HepG2 (cell line): ENCODE data around the gene ZNF626. TPM values are rescaled to one million over a fixed set of nuclear protein-coding genes. Genes with fewer than 3 reads are reported as not detected.

Experiments
- ADNP ChIP-seq: sonication (generic); formaldehyde crosslinking; IDR thresholded peaks from 2 replicates; pipeline ENCODE4 v1.4.0; 2020; ENCODE audit warnings: missing genetic modification reagents
- ARNT ChIP-seq: fragments of 450-650 bp; IDR thresholded peaks from 2 replicates; pipeline ENCODE4 v1.6.1; 2017
- CC2D1A ChIP-seq: sonication (generic); formaldehyde crosslinking; IDR thresholded peaks from 2 replicates; pipeline ENCODE4 v1.8.1; 2023; ENCODE audit warnings: mild to moderate bottlenecking, missing genetic modification reagents
- FOXA3 ChIP-seq: IDR thresholded peaks from 2 replicates; pipeline ENCODE4 v1.6.1; 2016; ENCODE audit warnings: missing genetic modification reagents, missing compliant biosample characterization
- HOXA9 ChIP-seq: sonication (generic); formaldehyde crosslinking; IDR thresholded peaks from 2 replicates; pipeline ENCODE4 v1.8.1; 2022; ENCODE audit warnings: missing genetic modification reagents, mild to moderate bottlenecking, moderate library complexity, borderline replicate concordance
- NBN ChIP-seq: fragments of 450-650 bp; conservative IDR thresholded peaks from 2 replicates; pipeline ENCODE4 v1.6.1; 2017
- TBP ChIP-seq: sonication (generic); formaldehyde crosslinking; IDR thresholded peaks from 2 replicates; pipeline ENCODE4 v1.5.0; 2020; ENCODE audit warnings: missing genetic modification reagents
- ZEB1 ChIP-seq: IDR thresholded peaks from 2 replicates; pipeline ENCODE4 v1.6.1; 2012; ENCODE audit warnings: mild to moderate bottlenecking, low read depth, inconsistent platforms; ENCODE audit not compliant: insufficient replicate concordance
- ZNF251 ChIP-seq: sonication (generic); formaldehyde crosslinking; IDR thresholded peaks from 2 replicates; pipeline ENCODE4 v1.9.0; 2021; ENCODE audit warnings: mild to moderate bottlenecking, missing genetic modification reagents
- ZNF383 ChIP-seq: sonication (generic); formaldehyde crosslinking; IDR thresholded peaks from 2 replicates; pipeline ENCODE4 v1.4.0; 2020; ENCODE audit warnings: missing genetic modification reagents, mild to moderate bottlenecking, borderline replicate concordance
- ZNF44 ChIP-seq: sonication (generic); formaldehyde crosslinking; IDR thresholded peaks from 2 replicates; pipeline ENCODE4 v1.5.1; 2020; ENCODE audit warnings: mild to moderate bottlenecking, missing genetic modification reagents
- ZNF567 ChIP-seq: sonication (generic); formaldehyde crosslinking; IDR thresholded peaks from 2 replicates; pipeline ENCODE4 v1.8.1; 2023; ENCODE audit warnings: mild to moderate bottlenecking, missing genetic modification reagents, borderline replicate concordance
- polyA plus RNA-seq, 8 experiments: library from polyadenylated mRNA; depleted of rRNA in 3 of 8; stranded (reverse) in 7 of 8; unstranded in 1 of 8; fragments of >200 nt; fragmentation: Illumina TruSeq in 4 of 8; extraction: Trizol in 4 of 8; gene quantifications; 2 replicates each; pipeline versions ENCODE4 v1.2.1 to v1.2.3, GENCODE V29; 2011 to 2016; ENCODE audit warnings: low read depth in 4 of 8, missing spikeins in 1 of 8, mixed read lengths in 1 of 8; ENCODE audit not compliant: insufficient read depth in 1 of 8
- total RNA-seq, 5 experiments: library from RNA; depleted of rRNA; stranded (reverse); fragments of >200 nt; fragmentation: Illumina TruSeq; extraction: Trizol; gene quantifications; 2 replicates each; pipeline ENCODE4 v1.2.3, GENCODE V29; 2016; ENCODE audit warnings: low read depth in 1 of 5
- TF ChIP-seq, protein P1 (sequence below): sonication (generic); formaldehyde crosslinking; IDR thresholded peaks from 2 replicates; pipeline ENCODE4 v1.4.0; 2020; ENCODE audit warnings: missing genetic modification reagents, mild to moderate bottlenecking, borderline replicate concordance
- TF ChIP-seq, protein P2 (sequence below): sonication (generic); formaldehyde crosslinking; IDR thresholded peaks from 2 replicates; pipeline ENCODE4 v1.4.0; 2020; ENCODE audit warnings: mild to moderate bottlenecking, missing genetic modification reagents
- TF ChIP-seq, protein P3 (sequence below): sonication (generic); formaldehyde crosslinking; IDR thresholded peaks from 2 replicates; pipeline ENCODE4 v1.5.0; 2020; ENCODE audit warnings: mild to moderate bottlenecking, missing genetic modification reagents
- TF ChIP-seq, protein P4 (sequence below): sonication (generic); formaldehyde crosslinking; IDR thresholded peaks from 2 replicates; pipeline ENCODE4 v1.4.0; 2020; ENCODE audit warnings: mild to moderate bottlenecking, missing genetic modification reagents
- TF ChIP-seq, protein P5 (sequence below): sonication (generic); formaldehyde crosslinking; conservative IDR thresholded peaks from 2 replicates; pipeline ENCODE4 v1.8.0; 2022; ENCODE audit warnings: low read depth, missing genetic modification reagents

ZNF626 gene
- total and polyA plus RNA-seq, 2 of the 13 experiments (the other 11 are each of a cell fraction or from before 2014, with no cell fraction given) = 3.5 to 4.1 TPM

DNA sequence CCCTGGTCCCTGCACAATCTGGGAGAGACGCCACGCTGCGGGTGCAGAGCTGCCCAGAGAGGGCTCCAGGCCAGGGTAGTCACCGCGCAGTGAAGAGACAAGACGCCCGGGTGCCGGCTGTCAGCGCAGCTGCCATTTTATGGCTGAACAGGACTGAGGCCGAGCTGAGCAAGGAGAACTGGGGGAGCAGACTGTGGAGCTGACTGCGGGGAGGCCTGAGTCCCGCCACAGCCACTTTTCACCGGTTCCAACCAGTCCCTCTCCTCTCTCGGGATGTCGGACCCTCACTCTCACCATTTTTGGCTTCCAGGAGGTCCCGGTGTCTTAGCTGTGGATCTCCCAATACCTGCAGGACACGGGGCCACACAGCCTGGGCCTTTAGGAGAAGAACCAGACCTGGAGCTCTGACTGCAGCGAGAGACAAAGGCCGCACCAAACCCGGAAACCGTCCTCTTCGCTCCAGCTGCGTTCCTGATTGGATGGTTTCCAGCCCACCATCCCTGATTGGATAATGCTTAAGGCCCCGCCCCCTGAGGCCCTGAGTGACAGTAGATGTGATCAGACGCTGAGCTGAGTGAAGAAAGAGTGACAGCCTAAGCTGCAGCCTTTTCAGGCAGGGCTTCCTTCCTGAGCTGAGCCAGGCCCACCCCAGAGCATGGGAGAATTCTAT is at the start of gene ZNF626 (continued):
- TF ChIP-seq, protein P1, sequence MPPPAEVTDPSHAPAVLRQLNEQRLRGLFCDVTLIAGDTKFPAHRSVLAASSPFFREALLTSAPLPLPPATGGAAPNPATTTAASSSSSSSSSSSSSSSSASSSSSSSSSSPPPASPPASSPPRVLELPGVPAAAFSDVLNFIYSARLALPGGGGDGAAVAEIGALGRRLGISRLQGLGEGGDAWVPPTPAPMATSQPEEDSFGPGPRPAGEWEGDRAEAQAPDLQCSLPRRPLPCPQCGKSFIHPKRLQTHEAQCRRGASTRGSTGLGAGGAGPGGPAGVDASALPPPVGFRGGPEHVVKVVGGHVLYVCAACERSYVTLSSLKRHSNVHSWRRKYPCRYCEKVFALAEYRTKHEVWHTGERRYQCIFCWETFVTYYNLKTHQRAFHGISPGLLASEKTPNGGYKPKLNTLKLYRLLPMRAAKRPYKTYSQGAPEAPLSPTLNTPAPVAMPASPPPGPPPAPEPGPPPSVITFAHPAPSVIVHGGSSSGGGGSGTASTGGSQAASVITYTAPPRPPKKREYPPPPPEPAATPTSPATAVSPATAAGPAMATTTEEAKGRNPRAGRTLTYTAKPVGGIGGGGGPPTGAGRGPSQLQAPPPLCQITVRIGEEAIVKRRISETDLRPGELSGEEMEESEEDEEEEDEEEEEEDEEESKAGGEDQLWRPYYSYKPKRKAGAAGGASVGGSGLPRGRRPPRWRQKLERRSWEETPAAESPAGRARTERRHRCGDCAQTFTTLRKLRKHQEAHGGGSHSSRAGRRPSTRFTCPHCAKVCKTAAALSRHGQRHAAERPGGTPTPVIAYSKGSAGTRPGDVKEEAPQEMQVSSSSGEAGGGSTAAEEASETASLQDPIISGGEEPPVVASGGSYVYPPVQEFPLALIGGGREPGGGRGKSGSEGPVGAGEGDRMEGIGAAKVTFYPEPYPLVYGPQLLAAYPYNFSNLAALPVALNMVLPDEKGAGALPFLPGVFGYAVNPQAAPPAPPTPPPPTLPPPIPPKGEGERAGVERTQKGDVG (CRISPR knock-in tag) = no peak
- TF ChIP-seq, protein P2, sequence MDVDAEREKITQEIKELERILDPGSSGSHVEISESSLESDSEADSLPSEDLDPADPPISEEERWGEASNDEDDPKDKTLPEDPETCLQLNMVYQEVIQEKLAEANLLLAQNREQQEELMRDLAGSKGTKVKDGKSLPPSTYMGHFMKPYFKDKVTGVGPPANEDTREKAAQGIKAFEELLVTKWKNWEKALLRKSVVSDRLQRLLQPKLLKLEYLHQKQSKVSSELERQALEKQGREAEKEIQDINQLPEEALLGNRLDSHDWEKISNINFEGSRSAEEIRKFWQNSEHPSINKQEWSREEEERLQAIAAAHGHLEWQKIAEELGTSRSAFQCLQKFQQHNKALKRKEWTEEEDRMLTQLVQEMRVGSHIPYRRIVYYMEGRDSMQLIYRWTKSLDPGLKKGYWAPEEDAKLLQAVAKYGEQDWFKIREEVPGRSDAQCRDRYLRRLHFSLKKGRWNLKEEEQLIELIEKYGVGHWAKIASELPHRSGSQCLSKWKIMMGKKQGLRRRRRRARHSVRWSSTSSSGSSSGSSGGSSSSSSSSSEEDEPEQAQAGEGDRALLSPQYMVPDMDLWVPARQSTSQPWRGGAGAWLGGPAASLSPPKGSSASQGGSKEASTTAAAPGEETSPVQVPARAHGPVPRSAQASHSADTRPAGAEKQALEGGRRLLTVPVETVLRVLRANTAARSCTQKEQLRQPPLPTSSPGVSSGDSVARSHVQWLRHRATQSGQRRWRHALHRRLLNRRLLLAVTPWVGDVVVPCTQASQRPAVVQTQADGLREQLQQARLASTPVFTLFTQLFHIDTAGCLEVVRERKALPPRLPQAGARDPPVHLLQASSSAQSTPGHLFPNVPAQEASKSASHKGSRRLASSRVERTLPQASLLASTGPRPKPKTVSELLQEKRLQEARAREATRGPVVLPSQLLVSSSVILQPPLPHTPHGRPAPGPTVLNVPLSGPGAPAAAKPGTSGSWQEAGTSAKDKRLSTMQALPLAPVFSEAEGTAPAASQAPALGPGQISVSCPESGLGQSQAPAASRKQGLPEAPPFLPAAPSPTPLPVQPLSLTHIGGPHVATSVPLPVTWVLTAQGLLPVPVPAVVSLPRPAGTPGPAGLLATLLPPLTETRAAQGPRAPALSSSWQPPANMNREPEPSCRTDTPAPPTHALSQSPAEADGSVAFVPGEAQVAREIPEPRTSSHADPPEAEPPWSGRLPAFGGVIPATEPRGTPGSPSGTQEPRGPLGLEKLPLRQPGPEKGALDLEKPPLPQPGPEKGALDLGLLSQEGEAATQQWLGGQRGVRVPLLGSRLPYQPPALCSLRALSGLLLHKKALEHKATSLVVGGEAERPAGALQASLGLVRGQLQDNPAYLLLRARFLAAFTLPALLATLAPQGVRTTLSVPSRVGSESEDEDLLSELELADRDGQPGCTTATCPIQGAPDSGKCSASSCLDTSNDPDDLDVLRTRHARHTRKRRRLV (CRISPR knock-in tag) = no peak
- TF ChIP-seq, protein P3, sequence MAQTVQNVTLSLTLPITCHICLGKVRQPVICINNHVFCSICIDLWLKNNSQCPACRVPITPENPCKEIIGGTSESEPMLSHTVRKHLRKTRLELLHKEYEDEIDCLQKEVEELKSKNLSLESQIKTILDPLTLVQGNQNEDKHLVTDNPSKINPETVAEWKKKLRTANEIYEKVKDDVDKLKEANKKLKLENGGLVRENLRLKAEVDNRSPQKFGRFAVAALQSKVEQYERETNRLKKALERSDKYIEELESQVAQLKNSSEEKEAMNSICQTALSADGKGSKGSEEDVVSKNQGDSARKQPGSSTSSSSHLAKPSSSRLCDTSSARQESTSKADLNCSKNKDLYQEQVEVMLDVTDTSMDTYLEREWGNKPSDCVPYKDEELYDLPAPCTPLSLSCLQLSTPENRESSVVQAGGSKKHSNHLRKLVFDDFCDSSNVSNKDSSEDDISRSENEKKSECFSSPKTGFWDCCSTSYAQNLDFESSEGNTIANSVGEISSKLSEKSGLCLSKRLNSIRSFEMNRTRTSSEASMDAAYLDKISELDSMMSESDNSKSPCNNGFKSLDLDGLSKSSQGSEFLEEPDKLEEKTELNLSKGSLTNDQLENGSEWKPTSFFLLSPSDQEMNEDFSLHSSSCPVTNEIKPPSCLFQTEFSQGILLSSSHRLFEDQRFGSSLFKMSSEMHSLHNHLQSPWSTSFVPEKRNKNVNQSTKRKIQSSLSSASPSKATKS (CRISPR knock-in tag) = no peak
- TF ChIP-seq HOXA9 (CRISPR knock-in tag) (no peak), FOXA3 (no peak), NBN (no peak), TBP (no peak), ZEB1 (no peak), ARNT (no peak), ZNF567 (CRISPR knock-in tag) (no peak), CC2D1A (no peak), ADNP (CRISPR knock-in tag) (no peak), ZNF44 (no peak), ZNF383 (CRISPR knock-in tag) (no peak), ZNF251 (CRISPR knock-in tag) (no peak)
- TF ChIP-seq, protein P4, sequence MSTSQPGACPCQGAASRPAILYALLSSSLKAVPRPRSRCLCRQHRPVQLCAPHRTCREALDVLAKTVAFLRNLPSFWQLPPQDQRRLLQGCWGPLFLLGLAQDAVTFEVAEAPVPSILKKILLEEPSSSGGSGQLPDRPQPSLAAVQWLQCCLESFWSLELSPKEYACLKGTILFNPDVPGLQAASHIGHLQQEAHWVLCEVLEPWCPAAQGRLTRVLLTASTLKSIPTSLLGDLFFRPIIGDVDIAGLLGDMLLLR (CRISPR knock-in tag) = no peak
- TF ChIP-seq, protein P5, sequence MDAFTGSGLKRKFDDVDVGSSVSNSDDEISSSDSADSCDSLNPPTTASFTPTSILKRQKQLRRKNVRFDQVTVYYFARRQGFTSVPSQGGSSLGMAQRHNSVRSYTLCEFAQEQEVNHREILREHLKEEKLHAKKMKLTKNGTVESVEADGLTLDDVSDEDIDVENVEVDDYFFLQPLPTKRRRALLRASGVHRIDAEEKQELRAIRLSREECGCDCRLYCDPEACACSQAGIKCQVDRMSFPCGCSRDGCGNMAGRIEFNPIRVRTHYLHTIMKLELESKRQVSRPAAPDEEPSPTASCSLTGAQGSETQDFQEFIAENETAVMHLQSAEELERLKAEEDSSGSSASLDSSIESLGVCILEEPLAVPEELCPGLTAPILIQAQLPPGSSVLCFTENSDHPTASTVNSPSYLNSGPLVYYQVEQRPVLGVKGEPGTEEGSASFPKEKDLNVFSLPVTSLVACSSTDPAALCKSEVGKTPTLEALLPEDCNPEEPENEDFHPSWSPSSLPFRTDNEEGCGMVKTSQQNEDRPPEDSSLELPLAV (CRISPR knock-in tag) = no peak
